M059J (cell line): ENCODE results near the gene ACBD6. TPM values are rescaled to one million over a fixed set of nuclear protein-coding genes. Genes with fewer than 3 reads are reported as not detected.
A peak's percentile ranks its signal among the peaks of the same experiment; 100 is the strongest.

Experiments used
- DNase-seq: peaks from one replicate; pipeline ENCODE4 v3.0.0-alpha.2; 2012; ENCODE audit warnings: low read depth
- total RNA-seq: library from RNA; depleted of rRNA; stranded (reverse); fragments of >200 nt; shearing (Covaris generic); gene quantifications from 2 replicates; pipeline ENCODE4 v1.2.3, GENCODE V29; 2014

The ACBD6 gene
- total RNA-seq, 1 experiment from 2014 or later, result 76.2 TPM

- DNase-seq, result no peak
These were observed 131.8 kb downstream of the ACBD6 start for GRCh38 chr1:180370597-180370996.

- DNase-seq, result no peak
These were observed 132.2 kb downstream of the ACBD6 start for GRCh38 chr1:180370188-180370587.

GRCh38 chr1:180369061-180369460, 133.3 kb downstream of the ACBD6 start:
- no peak for DNase-seq

GRCh38 chr1:180366371-180367068, 135.9 kb downstream of the ACBD6 start:
- DNase-seq, result no peak

- peak; percentile 12 for DNase-seq
These were observed 137.3 kb downstream of the ACBD6 start for GRCh38 chr1:180365039-180365438.

GRCh38 chr1:180363246-180363995, 139.0 kb downstream of the ACBD6 start:
- no peak for DNase-seq

- peak; percentile 50 for DNase-seq
These were observed 141.9 kb downstream of the ACBD6 start for GRCh38 chr1:180360333-180361075.

- DNase-seq, result peak; percentile 5
These were observed 143.7 kb downstream of the ACBD6 start for GRCh38 chr1:180358649-180359048.

- no peak for DNase-seq
These were observed 148.4 kb downstream of the ACBD6 start for GRCh38 chr1:180353945-180354344.

- DNase-seq, result no peak
These were observed 149.8 kb downstream of the ACBD6 start for GRCh38 chr1:180352588-180352987.

GRCh38 chr1:180352021-180352420, 150.4 kb downstream of the ACBD6 start:
- DNase-seq, result no peak

GRCh38 chr1:180345148-180345547, 157.2 kb downstream of the ACBD6 start:
- DNase-seq, result no peak

- DNase-seq, result peak; percentile 49
These were observed 158.2 kb downstream of the ACBD6 start for GRCh38 chr1:180343921-180344769.

GRCh38 chr1:180327089-180327488, 175.3 kb downstream of the ACBD6 start:
- DNase-seq, result no peak

GRCh38 chr1:180312926-180313325, 189.5 kb downstream of the ACBD6 start:
- DNase-seq, result no peak

GRCh38 chr1:180311011-180311730, 191.2 kb downstream of the ACBD6 start:
- DNase-seq, result peak; percentile 80

- DNase-seq, result peak; percentile 46
These were observed 192.3 kb downstream of the ACBD6 start for GRCh38 chr1:180310095-180310494.

GRCh38 chr1:180309338-180309737, 193.0 kb downstream of the ACBD6 start:
- DNase-seq, result peak; percentile 65

- DNase-seq, result peak; percentile 10
These were observed 201.1 kb downstream of the ACBD6 start for GRCh38 chr1:180301135-180301742.

GRCh38 chr1:180299479-180300221, 202.7 kb downstream of the ACBD6 start:
- no peak for DNase-seq
